K562 (cell line): Measurements from ENCODE around the gene AARSD1. TPM values are rescaled to one million over a fixed set of nuclear protein-coding genes. Genes with fewer than 3 reads are reported as not detected.

Source experiments
- CREB3L1 ChIP-seq: fragments of 450-650 bp; IDR thresholded peaks from 2 replicates; pipeline ENCODE4 v1.6.1; 2014; ENCODE audit warnings: low read depth, mild to moderate bottlenecking, moderate library complexity, borderline replicate concordance
- MGA ChIP-seq: fragments of 450-650 bp; IDR thresholded peaks from 2 replicates; pipeline ENCODE4 v1.6.1; 2016; ENCODE audit warnings: mild to moderate bottlenecking, moderate library complexity
- MYBL2 ChIP-seq, 2 experiments: fragments of 450-650 bp in 1 of 2; sonication (generic) in 1 of 2; formaldehyde crosslinking in 1 of 2; IDR thresholded peaks; 2 replicates each; pipeline versions ENCODE4 v1.6.1 to v1.8.1; 2017 to 2022; ENCODE audit warnings: borderline replicate concordance in 1 of 2, inconsistent platforms in 1 of 2, low read depth in 1 of 2, mild to moderate bottlenecking in 1 of 2, missing genetic modification reagents in 1 of 2, moderate library complexity in 1 of 2
- TFE3 ChIP-seq: fragments of 450-650 bp; formaldehyde crosslinking; IDR thresholded peaks from 2 replicates; pipeline ENCODE4 v1.4.0; 2020; ENCODE audit warnings: mild to moderate bottlenecking, mixed read lengths
- TRIM28 ChIP-seq: fragments of 450-650 bp; IDR thresholded peaks from 2 replicates; pipeline ENCODE4 v1.6.1; 2017
- ZBTB2 ChIP-seq: fragments of 450-650 bp; IDR thresholded peaks from 2 replicates; pipeline ENCODE4 v1.6.1; 2016; ENCODE audit warnings: antibody characterized with exemption
- polyA plus RNA-seq, 8 experiments: library from polyadenylated mRNA; depleted of rRNA in 4 of 8; stranded (reverse) in 5 of 8; unstranded in 3 of 8; fragments of >200 nt; fragmentation: Nextera tagmentation in 2 of 8; fragmentation: Illumina TruSeq in 1 of 8; extraction: Ambion mirVana in 2 of 8; extraction: Trizol in 1 of 8; gene quantifications; 2 replicates each; pipeline versions ENCODE4 v1.2.1 to v1.2.3, GENCODE V29; 2011 to 2014; ENCODE audit warnings: inconsistent platforms in 1 of 8, missing spikeins in 1 of 8
- total RNA-seq, 7 experiments: library from RNA; depleted of rRNA in 6 of 7; stranded (reverse); fragments of >200 nt in 6 of 7; fragmentation: Illumina TruSeq in 2 of 7; extraction: Trizol in 2 of 7; gene quantifications; 2 replicates each; pipeline versions ENCODE4 v1.2.1 to v1.2.3, GENCODE V29; 2011 to 2021; ENCODE audit warnings: low replicate concordance in 1 of 7

Gene AARSD1
- total and polyA plus RNA-seq, 9 of the 15 experiments (the other 6 are each of a cell fraction or from before 2014, with no cell fraction given), result 51.7 to 98.5 (median 68.6) TPM

GRCh38 chr17:42928714-42929496 is 35.3 kb downstream of the AARSD1 start (continued):
- TF ChIP-seq CREB3L1, result peak; percentile 22; the same call in 1 of the 2 replicates
- no peak for TF ChIP-seq TFE3 (CRISPR knock-in tag)
- TF ChIP-seq ZBTB2, result 0 out of 2 replicates have a peak, but pooled peaks have one; percentile 37
- no peak for TF ChIP-seq TRIM28
- no peak for TF ChIP-seq MYBL2 (IDR thresholded peaks at IDR 0.05; ENCODE audit: low read depth)
- no peak for TF ChIP-seq MYBL2 (CRISPR knock-in tag; IDR thresholded peaks at IDR 0.05; ENCODE audit: borderline replicate concordance)
- peak; percentile 62; the same call in 1 of the 2 replicates for TF ChIP-seq MGA
